Adrenal gland (tissue), 12 donors: ENCODE results near the gene MYLK. TPM values are rescaled to one million over a fixed set of nuclear protein-coding genes. Genes with fewer than 3 reads are reported as not detected.

Source experiments
- DNase-seq, 7 donors: peaks; one replicate each; pipeline ENCODE4 v3.0.0-alpha.2; 2019 to 2020
- H3K27ac ChIP-seq, 5 donors: fragments of 200-600 bp; sonication (generic) in 4 of 5; 1 replicate in 3 of 5; 2 replicates in 2 of 5; pipeline versions ENCODE4 v1.5.1 to v1.8.0; 2016 to 2020; ENCODE audit warnings: mild to moderate bottlenecking in 1 of 5
- H3K27me3 ChIP-seq: fragments of 200-600 bp; 2 replicates; pipeline ENCODE4 v1.8.0; 2021
- H3K36me3 ChIP-seq, 2 donors: fragments of 200-600 bp; replicated peaks in 1 of 2; 1 replicate in 1 of 2; 2 replicates in 1 of 2; pipeline versions ENCODE4 v1.5.1 to v1.8.0; 2018 to 2022
- H3K4me1 ChIP-seq, 2 donors: fragments of 200-600 bp; replicated peaks in 1 of 2; 1 replicate in 1 of 2; 2 replicates in 1 of 2; pipeline versions ENCODE4 v1.5.1 to v1.8.0; 2018 to 2021
- H3K4me3 ChIP-seq, 4 donors: fragments of 200-600 bp; sonication (generic) in 3 of 4; one replicate each; pipeline ENCODE4 v1.5.1; 2016 to 2018
- H3K9me3 ChIP-seq, 3 donors: fragments of 200-600 bp; sonication (generic) in 1 of 3; replicated peaks in 1 of 3; 1 replicate in 2 of 3; 2 replicates in 1 of 3; pipeline versions ENCODE4 v1.5.1 to v1.8.0; 2016 to 2021
- CTCF ChIP-seq, 6 experiments: fragments of 450-650 bp in 4 of 6; fragments of 200-600 bp in 2 of 6; sonication (generic) in 1 of 6; IDR thresholded peaks; 1 replicate in 5 of 6; 2 replicates in 1 of 6; pipeline versions ENCODE4 v1.5.1 to v1.8.0; 2016 to 2021; ENCODE audit warnings: antibody characterized with exemption in 6 of 6, mild to moderate bottlenecking in 2 of 6, moderate library complexity in 1 of 6
- POLR2A ChIP-seq, 2 donors: fragments of 450-650 bp; IDR thresholded peaks; one replicate each; pipeline ENCODE4 v1.6.1; 2017; ENCODE audit warnings: antibody characterized with exemption in 2 of 2, mild to moderate bottlenecking in 2 of 2, moderate library complexity in 1 of 2
- WGBS, 4 donors: extraction: QIAGEN DNeasy Blood & Tissue Kit in 2 of 4; methylation state at CpG; one replicate each; pipeline versions ENCODE4 v1.1.5 to v1.1.7; 2013 to 2017; 5-methylcytosine and 5-hydroxymethylcytosine counted together
- intact Hi-C, 2 donors: fragments of 100-400 bp; cut with DNase I; formaldehyde crosslinking; loops; one replicate each; pipeline versions ENCODE4 v1.14.1 to v1.15.0; 2022 to 2023
- polyA plus RNA-seq, 3 donors: library from polyadenylated mRNA; stranded (reverse); fragments of 200-250 nt in 2 of 3; fragments of 350-450 nt in 1 of 3; fragmentation: Illumina TruSeq in 1 of 3; extraction: RNeasy Lipid Tissue Mini Kit (QIAGEN cat#74804) in 1 of 3; gene quantifications; one replicate each; pipeline ENCODE4 v1.2.3, GENCODE V29; 2013 to 2014
- total RNA-seq, 9 donors: library from RNA; depleted of rRNA in 4 of 9; stranded (reverse); fragments of >200 nt in 4 of 9; fragments of 120-200 nt in 1 of 9; fragmentation: NEBNext Ultra II Directional in 1 of 9; extraction: Animal tissue kit (Norgen Biotek cat#: 25700) in 1 of 9; gene quantifications; one replicate each; pipeline versions ENCODE4 v1.1.0 to v1.2.4, GENCODE V29; 2013 to 2023
- donor health status: healthy with polysubstance abuse.
- donor health status: Bipolar disorder and iron deficiency.
- donor health status: DM: yes; HTN: yes; CAD: no.
- donor health status: DM: no; HTN: no; CAD: no.
- donor health status: DM: no; HTN: no; CAD: no.
- donor health status: DM: yes; HTN: yes; CAD: no.

MYLK gene
- total and polyA plus RNA-seq, 12 donors, result 13.3 to 124 (median 53.8) TPM

- no peak overlapping the region for H3K27ac ChIP-seq
- H3K27me3 ChIP-seq, result no peaks in the 10 kb centered on the region
- TF ChIP-seq CTCF (IDR thresholded peaks at IDR 0.05) (no peak), POLR2A (IDR thresholded peaks at IDR 0.05) (no peak)
- 61 to 65% (median 65%) methylated on average over 5 of the region's 5 CpGs for WGBS, 4 donors
- peak; percentile 28 to 68 (median 57) for DNase-seq
- no peaks in the 10 kb centered on the region for H3K36me3 ChIP-seq
- H3K4me3 ChIP-seq, result no peak overlapping the region
- intact Hi-C loops, result no loop called here
- no peaks in the 10 kb centered on the region for H3K9me3 ChIP-seq
- no peaks in the 10 kb centered on the region for H3K4me1 ChIP-seq
Observed at GRCh38 chr3:123757281-123757940, 126.7 kb downstream of the MYLK start.

GRCh38 chr3:123755501-123755900 is 128.6 kb downstream of the MYLK start:
- TF ChIP-seq CTCF (IDR thresholded peaks at IDR 0.05) (no peak), POLR2A (IDR thresholded peaks at IDR 0.05) (no peak)
- Histone ChIP-seq H3K36me3 (no peaks in the 10 kb centered on the region), H3K4me3 (no peak overlapping the region), H3K27me3 (no peaks in the 10 kb centered on the region), H3K27ac (no peak overlapping the region), H3K9me3 (no peaks in the 10 kb centered on the region), H3K4me1 (no peaks in the 10 kb centered on the region)
- DNase-seq, result no peak
- intact Hi-C loops, result no loop called here
- WGBS, 4 donors, result 45 to 72% (median 65%) methylated on average over 1 to 2 of the region's 2 CpGs

- Histone ChIP-seq H3K4me1 (no peaks in the 10 kb centered on the region), H3K36me3 (no peaks in the 10 kb centered on the region), H3K27ac (no peak overlapping the region), H3K27me3 (no peaks in the 10 kb centered on the region), H3K9me3 (no peaks in the 10 kb centered on the region), H3K4me3 (no peak overlapping the region)
- WGBS, 4 donors, result 61 to 82% (median 72%) methylated on average over 3 of the region's 3 CpGs
- no peak for TF ChIP-seq CTCF (IDR thresholded peaks at IDR 0.05)
- TF ChIP-seq POLR2A (IDR thresholded peaks at IDR 0.05), result no peak
- no peak for DNase-seq
- intact Hi-C loops, result no loop called here
Observed at GRCh38 chr3:123755085-123755484, 129.0 kb downstream of the MYLK start.

- H3K27ac ChIP-seq, result no peak overlapping the region
- intact Hi-C loops, result no loop called here
- H3K4me3 ChIP-seq, result no peak overlapping the region
- H3K36me3 ChIP-seq, result no peaks in the 10 kb centered on the region
- DNase-seq, result no peak
- H3K27me3 ChIP-seq, result no peaks in the 10 kb centered on the region
- H3K4me1 ChIP-seq, result no peaks in the 10 kb centered on the region
- H3K9me3 ChIP-seq, result no peaks in the 10 kb centered on the region
- TF ChIP-seq CTCF (IDR thresholded peaks at IDR 0.05) (no peak), POLR2A (IDR thresholded peaks at IDR 0.05) (no peak)
Observed at GRCh38 chr3:123753286-123753685, 130.8 kb downstream of the MYLK start.
